Motor neuron (in vitro differentiated cells): ENCODE data around the gene XPC. TPM values are rescaled to one million over a fixed set of nuclear protein-coding genes. Genes with fewer than 3 reads are reported as not detected.
A peak's percentile ranks its signal among the peaks of the same experiment; 100 is the strongest.

Source experiments
- ATAC-seq, 8 experiments: fragments of 200-7000 bp; cut with Tn5 transposase; replicated peaks in 6 of 8; 2 replicates each; pipeline ENCODE4 v1.8.0; 2021; ENCODE audit warnings: mild to moderate bottlenecking in 8 of 8, moderate library complexity in 8 of 8
- H3K27ac ChIP-seq, 2 donors: fragments of 250-450 bp; sonication (Bioruptor Pico); 2 replicates each; pipeline ENCODE4 v1.9.0; 2021; ENCODE audit warnings: antibody characterized with exemption in 2 of 2, mild to moderate bottlenecking in 2 of 2, moderate library complexity in 1 of 2
- H3K4me1 ChIP-seq, 2 donors: fragments of 250-450 bp; sonication (Bioruptor Pico); replicated peaks in 1 of 2; 2 replicates each; pipeline ENCODE4 v1.6.1; 2021; ENCODE audit warnings: antibody characterized with exemption in 2 of 2, mild to moderate bottlenecking in 2 of 2, moderate library complexity in 1 of 2
- H3K4me3 ChIP-seq, 5 donors: fragments of 250-450 bp; sonication (Bioruptor Pico); 2 replicates each; pipeline ENCODE4 v1.9.0; 2021; ENCODE audit warnings: antibody characterized with exemption in 5 of 5, mild to moderate bottlenecking in 5 of 5, moderate library complexity in 4 of 5
- WGBS, 10 experiments: fragments of 450-650 bp; shearing (Covaris generic); methylation state at CpG; one replicate each; pipeline ENCODE4 v1.0.0; 2022; 5-methylcytosine and 5-hydroxymethylcytosine counted together
- in situ Hi-C, 9 experiments: fragments of 400-800 bp; cut with MboI; loops; one replicate each; pipeline ENCODE4 v1.15.0; 2021; ENCODE audit warnings: low sequenced_read_pairs in 9 of 9, low pct_unique_long_range_greater_than_20kb in 2 of 9; ENCODE audit not compliant: unreplicated experiment in 9 of 9
- total RNA-seq, 8 experiments: library from RNA; unstranded; fragments of 300-600 nt; gene quantifications; 2 replicates each; pipeline versions ENCODE4 v1.2.3 to v1.2.4, GENCODE V29; 2022

Gene XPC
- total RNA-seq, 8 experiments from 2014 or later, result 22.3 to 94.0 (median 36.3) TPM

GRCh38 chr3:14096742-14097141 lies 81.7 kb downstream of the XPC start:
- H3K4me1 ChIP-seq, result no peaks in the 10 kb centered on the region
- in situ Hi-C loops, result no loop called here
- no peak overlapping the region for H3K4me3 ChIP-seq
- WGBS, 10 experiments, result 11 to 100% (median 82%) methylated on average over 1 to 3 of the region's 3 CpGs; no CpG with 5 or more reads in 2 of the 10 experiments
- ATAC-seq, result peak in 1 of 8 experiments; percentile 43
- no peak overlapping the region for H3K27ac ChIP-seq

Other genes starting within 250 kb of the XPC start
- 10 to 100 TPM in 6 of 8 experiments, 1 to 10 TPM in 2; 9.4 to 28.1 (median 13.9) TPM for gene CHCHD4, start 53.7 kb downstream of the XPC start, total RNA-seq
- gene TMEM43, start 53.5 kb downstream of the XPC start, total RNA-seq, result 10 to 100 TPM; 27.7 to 81.8 (median 48.6) TPM
- gene LSM3, start 216 bp upstream of the XPC start, total RNA-seq, result 10 to 100 TPM; 15.5 to 24.5 (median 19.5) TPM
- 10 to 100 TPM in 3 of 8 experiments, 1 to 10 TPM in 5; 5.6 to 53.5 (median 8.3) TPM for gene SLC6A6, start 224.0 kb upstream of the XPC start, total RNA-seq